Right lobe of liver (tissue), 6 donors: ENCODE measurements around the gene MAIP1. TPM values are rescaled to one million over a fixed set of nuclear protein-coding genes. Genes with fewer than 3 reads are reported as not detected.

ENCODE experiments used
- ATAC-seq, 4 donors: fragments of 200-7000 bp; cut with Tn5 transposase; one replicate each; pipeline ENCODE4 v1.9.1; 2020; ENCODE audit warnings: mild to moderate bottlenecking in 4 of 4, moderate library complexity in 4 of 4
- DNase-seq, 3 donors: peaks; one replicate each; pipeline ENCODE4 v3.0.0-alpha.2; 2020
- H3K27ac ChIP-seq, 3 donors: fragments of 200-600 bp; one replicate each; pipeline ENCODE4 v1.8.0; 2022
- H3K27me3 ChIP-seq, 2 donors: fragments of 200-600 bp; one replicate each; pipeline ENCODE4 v1.8.0; 2022
- H3K36me3 ChIP-seq, 4 donors: fragments of 200-600 bp; sonication (generic) in 1 of 4; one replicate each; pipeline versions ENCODE4 v1.5.1 to v1.8.0; 2017 to 2022; ENCODE audit warnings: control low read depth in 1 of 4
- H3K4me1 ChIP-seq, 4 donors: fragments of 200-600 bp; sonication (generic) in 1 of 4; one replicate each; pipeline versions ENCODE4 v1.5.1 to v1.8.0; 2017 to 2022; ENCODE audit warnings: control low read depth in 1 of 4
- H3K4me3 ChIP-seq, 3 donors: fragments of 200-600 bp; one replicate each; pipeline ENCODE4 v1.8.0; 2022
- H3K9me3 ChIP-seq, 4 donors: fragments of 200-600 bp; sonication (generic) in 1 of 4; one replicate each; pipeline versions ENCODE4 v1.5.1 to v1.8.0; 2017 to 2022; ENCODE audit warnings: control low read depth in 1 of 4
- POLR2A ChIP-seq: fragments of 450-650 bp; IDR thresholded peaks from one replicate; pipeline ENCODE4 v1.6.1; 2017; ENCODE audit warnings: antibody characterized with exemption, mild to moderate bottlenecking
- WGBS: methylation state at CpG from one replicate; pipeline ENCODE4 v1.1.6; 2018; ENCODE audit warnings: low coverage, low lambda C conversion rate; ENCODE audit not compliant: insufficient coverage; ENCODE audit errors: missing lambda C conversion rate; 5-methylcytosine and 5-hydroxymethylcytosine counted together
- intact Hi-C, 2 donors: fragments of 100-400 bp; cut with DNase I; formaldehyde crosslinking; loops; one replicate each; pipeline versions ENCODE4 v1.11.2 to v1.14.1; 2022
- total RNA-seq, 6 experiments: library from RNA; depleted of rRNA in 2 of 6; stranded (reverse); fragments of >200 nt in 2 of 6; fragmentation: NEBNext Ultra II Directional in 3 of 6; extraction: Animal tissue kit (Norgen Biotek cat#: 25700) in 3 of 6; gene quantifications; one replicate each; pipeline versions ENCODE4 v1.1.0 to v1.2.4, GENCODE V29; 2016 to 2023
- TF ChIP-seq, protein P1 (sequence below), 4 donors: fragments of 200-600 bp in 3 of 4; fragments of 450-650 bp in 1 of 4; IDR thresholded peaks; one replicate each; pipeline versions ENCODE4 v1.5.1 to v1.8.0; 2016 to 2022; ENCODE audit warnings: antibody characterized with exemption in 4 of 4, mild to moderate bottlenecking in 2 of 4
- donor health status: DM: no; HTN: yes; CAD: no.
- donor health status: DM: no; HTN: no; CAD: no.
- donor health status: DM: no; HTN: no; CAD: no.
- donor health status: DM: no; HTN: yes; CAD: no.
- donor health status: DM: no; HTN: yes; CAD: no.

Gene MAIP1
- total RNA-seq, 6 experiments from 2014 or later = 23.4 to 39.7 (median 30.7) TPM

DNA sequence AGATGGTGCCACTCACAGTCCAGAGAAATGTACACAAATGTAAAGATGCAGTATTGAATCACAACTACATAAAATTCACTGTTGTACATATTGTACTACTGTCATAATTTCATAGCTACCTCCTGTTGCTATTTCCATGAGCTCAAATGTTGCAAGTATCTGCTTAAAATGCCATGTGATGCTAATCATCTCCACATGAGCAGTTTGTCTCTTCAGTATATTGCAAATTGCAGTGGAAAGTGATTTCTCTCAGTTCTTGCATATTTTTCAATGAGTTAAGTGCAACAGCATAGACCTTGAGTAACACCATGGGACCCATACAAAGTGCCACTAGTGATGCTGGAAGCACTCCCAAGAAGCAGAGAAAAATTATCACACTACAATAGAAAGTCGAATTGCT lies 51.9 kb downstream of the MAIP1 start:
- Histone ChIP-seq H3K9me3 (no peaks in the 10 kb centered on the region), H3K27me3 (no peaks in the 10 kb centered on the region), H3K4me3 (no peak overlapping the region), H3K36me3 (no peaks in the 10 kb centered on the region), H3K27ac (no peak overlapping the region), H3K4me1 (no peaks in the 10 kb centered on the region)
- TF ChIP-seq, protein P1, sequence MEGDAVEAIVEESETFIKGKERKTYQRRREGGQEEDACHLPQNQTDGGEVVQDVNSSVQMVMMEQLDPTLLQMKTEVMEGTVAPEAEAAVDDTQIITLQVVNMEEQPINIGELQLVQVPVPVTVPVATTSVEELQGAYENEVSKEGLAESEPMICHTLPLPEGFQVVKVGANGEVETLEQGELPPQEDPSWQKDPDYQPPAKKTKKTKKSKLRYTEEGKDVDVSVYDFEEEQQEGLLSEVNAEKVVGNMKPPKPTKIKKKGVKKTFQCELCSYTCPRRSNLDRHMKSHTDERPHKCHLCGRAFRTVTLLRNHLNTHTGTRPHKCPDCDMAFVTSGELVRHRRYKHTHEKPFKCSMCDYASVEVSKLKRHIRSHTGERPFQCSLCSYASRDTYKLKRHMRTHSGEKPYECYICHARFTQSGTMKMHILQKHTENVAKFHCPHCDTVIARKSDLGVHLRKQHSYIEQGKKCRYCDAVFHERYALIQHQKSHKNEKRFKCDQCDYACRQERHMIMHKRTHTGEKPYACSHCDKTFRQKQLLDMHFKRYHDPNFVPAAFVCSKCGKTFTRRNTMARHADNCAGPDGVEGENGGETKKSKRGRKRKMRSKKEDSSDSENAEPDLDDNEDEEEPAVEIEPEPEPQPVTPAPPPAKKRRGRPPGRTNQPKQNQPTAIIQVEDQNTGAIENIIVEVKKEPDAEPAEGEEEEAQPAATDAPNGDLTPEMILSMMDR (IDR thresholded peaks at IDR 0.05) = no peak
- no peak for TF ChIP-seq POLR2A
- WGBS = 33% methylated on average over 1 of the region's 1 CpG
- intact Hi-C loops = no loop called here
- no peak for ATAC-seq
- DNase-seq = no peak

DNA sequence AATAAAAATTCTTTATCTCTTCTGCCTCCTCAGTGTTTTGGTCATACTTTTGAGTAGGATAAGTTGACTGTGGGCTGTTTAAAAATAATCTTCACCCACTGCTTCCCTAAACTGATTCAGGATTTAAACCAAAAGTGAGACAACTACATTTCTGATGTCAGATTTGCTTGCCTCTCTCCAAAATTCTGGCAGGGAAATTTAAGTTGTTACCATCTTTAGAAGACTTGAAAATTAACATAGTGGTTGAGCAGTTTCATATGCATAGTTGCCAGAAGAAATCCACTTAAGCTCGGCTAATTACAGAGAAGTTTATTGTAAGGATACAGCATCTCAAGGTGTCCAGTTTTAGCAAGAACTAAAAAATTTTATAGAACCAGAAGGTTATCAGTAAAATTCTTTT lies 57.0 kb downstream of the MAIP1 start:
- Histone ChIP-seq H3K9me3 (no peaks in the 10 kb centered on the region), H3K27me3 (no peaks in the 10 kb centered on the region), H3K4me1 (no peaks in the 10 kb centered on the region), H3K4me3 (no peak overlapping the region), H3K36me3 (no peaks in the 10 kb centered on the region), H3K27ac (no peak overlapping the region)
- no peak for TF ChIP-seq POLR2A
- TF ChIP-seq, protein P1 (IDR thresholded peaks at IDR 0.05) = no peak
- DNase-seq (no peak), ATAC-seq (no peak)
- WGBS = 83% methylated on average over 1 of the region's 1 CpG
- intact Hi-C loops = no loop called here

Other genes starting within 250 kb of the MAIP1 start
- 1 to 10 TPM; 2.7 to 8.7 (median 6.7) TPM for gene FTCDNL1, start 104.4 kb upstream of the MAIP1 start, total RNA-seq
- 1 to 10 TPM; 5.8 to 7.9 (median 6.9) TPM for gene C2orf69, start 44.3 kb upstream of the MAIP1 start, total RNA-seq
- 1 to 10 TPM; 4.1 to 6.4 (median 4.8) TPM for gene TYW5, start 91 bp upstream of the MAIP1 start, total RNA-seq